Heart left ventricle (tissue), 13 donors: ENCODE results near the gene INTS11.

Experiments used
- CTCF ChIP-seq, 12 donors: fragments of 200-600 bp; sonication (generic) in 4 of 12; IDR thresholded peaks; one replicate each; pipeline versions ENCODE4 v1.5.0 to v1.8.0; 2018 to 2022; ENCODE audit warnings: antibody characterized with exemption in 12 of 12, mild to moderate bottlenecking in 5 of 12
- POLR2A ChIP-seq, 2 donors: fragments of 450-650 bp; IDR thresholded peaks; one replicate each; pipeline ENCODE4 v1.6.1; 2017; ENCODE audit warnings: antibody characterized with exemption in 2 of 2, mild to moderate bottlenecking in 2 of 2, moderate library complexity in 2 of 2
- donor health status: ischemic (EF 13 %, LVEDD 7.1; RV severe dilation, severe dysfunction).
- donor health status: DM: no; HTN: yes; CAD: no.
- donor health status: DM: no; HTN: no; CAD: no.
- donor health status: ischemic (EF 25% LVEDD 6.9; RV normal size, moderate dysfunction).
- donor health status: ischemic (EF 25% LVEDD 5.7; RV mildly dilated, moderate dysfunction).
- donor health status: ischemic (EF 35%, LVEDD 5.7; RV mildly dilated, moderate dysfunction).
- donor health status: nonischemic (EF 11% LVEDD 7.7; RV severe dilation, severe dysfunction).
- donor health status: DM: yes; HTN: yes; CAD: no.
- donor health status: PGD.
- donor health status: ischemic (EF 29% LVEDD 5.4; RV normal size, mild dysfunction).
- donor health status: nonischemic (EF 23%, LVEDD 6.1; RV moderate dilation, normal function).

- no peak for TF ChIP-seq CTCF (IDR thresholded peaks at IDR 0.05)
- TF ChIP-seq POLR2A (IDR thresholded peaks at IDR 0.05) = no peak
Observed at GRCh38 chr1:1310109-1310385, 14.4 kb downstream of the INTS11 start.
